Sigmoid colon (tissue), 4 donors: Measurements from ENCODE around the gene CNTFR.

Source experiments
- EP300 ChIP-seq, 4 donors: sonication (generic); formaldehyde crosslinking; IDR thresholded peaks; one replicate each; pipeline ENCODE4 v1.6.1; 2017; ENCODE audit warnings: antibody characterized with exemption in 4 of 4
- POLR2A ChIP-seq, 2 donors: fragments of 450-650 bp; IDR thresholded peaks; one replicate each; pipeline ENCODE4 v1.6.1; 2016; ENCODE audit warnings: antibody characterized with exemption in 2 of 2, mild to moderate bottlenecking in 2 of 2, moderate library complexity in 2 of 2
- POLR2AphosphoS5 ChIP-seq, 4 donors: sonication (generic); formaldehyde crosslinking; IDR thresholded peaks; one replicate each; pipeline ENCODE4 v1.6.1; 2017; ENCODE audit warnings: antibody characterized with exemption in 4 of 4
- TF ChIP-seq, protein P1 (sequence below), 4 experiments: fragments of 450-650 bp in 3 of 4; fragments of 200-600 bp in 1 of 4; IDR thresholded peaks; one replicate each; pipeline ENCODE4 v1.5.1; 2016 to 2019; ENCODE audit warnings: antibody characterized with exemption in 4 of 4, mild to moderate bottlenecking in 3 of 4, moderate library complexity in 2 of 4

DNA sequence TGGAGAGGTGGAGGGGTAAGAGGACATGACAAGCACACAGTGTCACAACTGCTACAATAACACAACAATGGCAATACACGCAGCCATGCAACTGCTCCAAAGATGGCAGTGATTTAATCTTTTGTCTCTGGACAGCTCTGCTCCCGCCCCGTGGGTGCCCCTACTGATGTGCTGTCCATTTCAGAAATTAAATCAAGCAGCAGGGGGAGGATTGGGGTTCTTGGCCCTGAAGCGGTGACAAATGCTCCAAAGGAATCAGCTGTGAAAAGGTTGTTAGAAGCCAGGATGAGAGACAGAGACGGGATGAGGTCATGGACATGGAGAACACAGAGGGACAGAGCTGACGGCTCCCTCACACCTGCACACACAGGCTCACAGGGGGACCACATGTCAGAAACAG lies 22.6 kb downstream of the CNTFR start:
- TF ChIP-seq, protein P1, sequence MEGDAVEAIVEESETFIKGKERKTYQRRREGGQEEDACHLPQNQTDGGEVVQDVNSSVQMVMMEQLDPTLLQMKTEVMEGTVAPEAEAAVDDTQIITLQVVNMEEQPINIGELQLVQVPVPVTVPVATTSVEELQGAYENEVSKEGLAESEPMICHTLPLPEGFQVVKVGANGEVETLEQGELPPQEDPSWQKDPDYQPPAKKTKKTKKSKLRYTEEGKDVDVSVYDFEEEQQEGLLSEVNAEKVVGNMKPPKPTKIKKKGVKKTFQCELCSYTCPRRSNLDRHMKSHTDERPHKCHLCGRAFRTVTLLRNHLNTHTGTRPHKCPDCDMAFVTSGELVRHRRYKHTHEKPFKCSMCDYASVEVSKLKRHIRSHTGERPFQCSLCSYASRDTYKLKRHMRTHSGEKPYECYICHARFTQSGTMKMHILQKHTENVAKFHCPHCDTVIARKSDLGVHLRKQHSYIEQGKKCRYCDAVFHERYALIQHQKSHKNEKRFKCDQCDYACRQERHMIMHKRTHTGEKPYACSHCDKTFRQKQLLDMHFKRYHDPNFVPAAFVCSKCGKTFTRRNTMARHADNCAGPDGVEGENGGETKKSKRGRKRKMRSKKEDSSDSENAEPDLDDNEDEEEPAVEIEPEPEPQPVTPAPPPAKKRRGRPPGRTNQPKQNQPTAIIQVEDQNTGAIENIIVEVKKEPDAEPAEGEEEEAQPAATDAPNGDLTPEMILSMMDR (IDR thresholded peaks at IDR 0.05) = no peak
- TF ChIP-seq POLR2AphosphoS5 (IDR thresholded peaks at IDR 0.05) = no peak
- no peak for TF ChIP-seq POLR2A (IDR thresholded peaks at IDR 0.05)
- TF ChIP-seq EP300 (IDR thresholded peaks at IDR 0.05) = no peak
